H9 (cell line): ENCODE measurements around the gene UPB1. TPM values are rescaled to one million over a fixed set of nuclear protein-coding genes. Genes with fewer than 3 reads are reported as not detected.
"Not testable (repeated sequence)": the region's sequence is repeated elsewhere in the genome, so short reads cannot be mapped to it uniquely, and the experiment has no call there.

Experiments used
- DNase-seq: peaks from one replicate; pipeline ENCODE4 v3.0.0-alpha.2; 2017
- H2AFZ ChIP-seq: one replicate; pipeline ENCODE4 v1.6.1; 2013; ENCODE audit warnings: mild to moderate bottlenecking, low read length, control low read depth, moderate library complexity
- H2AK5ac ChIP-seq: 2 replicates; pipeline ENCODE4 v1.6.1; 2013; ENCODE audit warnings: low read length, control low read depth, mixed read lengths; ENCODE audit not compliant: insufficient read length
- H2BK120ac ChIP-seq: one replicate; pipeline ENCODE4 v1.6.1; 2013; ENCODE audit warnings: low read depth, mild to moderate bottlenecking, low read length, control low read depth, inconsistent platforms; ENCODE audit not compliant: poor library complexity, severe bottlenecking
- H2BK12ac ChIP-seq: 2 replicates; pipeline ENCODE4 v1.6.1; 2013; ENCODE audit warnings: low read length, control low read depth, mixed read lengths, low read depth; ENCODE audit not compliant: insufficient read length
- H2BK15ac ChIP-seq: 2 replicates; pipeline ENCODE4 v1.6.1; 2013; ENCODE audit warnings: low read depth, low read length, control low read depth
- H2BK20ac ChIP-seq: one replicate; pipeline ENCODE4 v1.6.1; 2013; ENCODE audit warnings: low read depth, mild to moderate bottlenecking, low read length, control low read depth, inconsistent platforms; ENCODE audit not compliant: poor library complexity, severe bottlenecking
- H2BK5ac ChIP-seq: 2 replicates; pipeline ENCODE4 v1.6.1; 2013; ENCODE audit warnings: low read length, control low read depth, mixed read lengths; ENCODE audit not compliant: insufficient read length
- H3K14ac ChIP-seq: 2 replicates; pipeline ENCODE4 v1.6.1; 2013; ENCODE audit warnings: low read length, control low read depth; ENCODE audit not compliant: insufficient read depth
- H3K18ac ChIP-seq: 2 replicates; pipeline ENCODE4 v1.6.1; 2013; ENCODE audit warnings: low read depth, mild to moderate bottlenecking, mixed read lengths, low read length, control low read depth; ENCODE audit not compliant: insufficient read length
- H3K23ac ChIP-seq: 2 replicates; pipeline ENCODE4 v1.6.1; 2013; ENCODE audit warnings: low read length, control low read depth, mixed read lengths, low read depth; ENCODE audit not compliant: insufficient read length
- H3K23me2 ChIP-seq: 2 replicates; pipeline ENCODE4 v1.6.1; 2013; ENCODE audit warnings: low read depth, mild to moderate bottlenecking, mixed read lengths, low read length, control low read depth; ENCODE audit not compliant: insufficient read length, poor library complexity, severe bottlenecking
- H3K27ac ChIP-seq: 2 replicates; pipeline ENCODE4 v1.5.1; 2013; ENCODE audit warnings: low read length, control low read depth, mixed read lengths, low read depth; ENCODE audit not compliant: insufficient read length
- H3K27me3 ChIP-seq: 2 replicates; pipeline ENCODE4 v1.6.1; 2013; ENCODE audit warnings: low read length, control low read depth, inconsistent platforms; ENCODE audit not compliant: insufficient read depth
- H3K4ac ChIP-seq: 2 replicates; pipeline ENCODE4 v1.6.1; 2013; ENCODE audit warnings: low read depth, mild to moderate bottlenecking, control low read depth, inconsistent platforms, low read length, moderate library complexity
- H3K4me1 ChIP-seq: 2 replicates; pipeline ENCODE4 v1.6.1; 2013; ENCODE audit warnings: low read length, control low read depth, inconsistent platforms; ENCODE audit not compliant: insufficient read depth
- H3K4me2 ChIP-seq: 2 replicates; pipeline ENCODE4 v1.6.1; 2013; ENCODE audit warnings: low read length, control low read depth, mixed read lengths; ENCODE audit not compliant: insufficient read length, insufficient read depth
- H3K56ac ChIP-seq: 2 replicates; pipeline ENCODE4 v1.6.1; 2013; ENCODE audit warnings: low read depth, mild to moderate bottlenecking, mixed read lengths, low read length, control low read depth; ENCODE audit not compliant: insufficient read length
- H3K79me1 ChIP-seq: 2 replicates; pipeline ENCODE4 v1.6.1; 2013; ENCODE audit warnings: low read depth, mild to moderate bottlenecking, moderate library complexity, low read length, control low read depth, inconsistent platforms; ENCODE audit not compliant: insufficient read depth, poor library complexity, severe bottlenecking
- H3K79me2 ChIP-seq: 2 replicates; pipeline ENCODE4 v1.6.1; 2013; ENCODE audit warnings: low read length, control low read depth, inconsistent platforms; ENCODE audit not compliant: insufficient read depth
- H3K9ac ChIP-seq: 2 replicates; pipeline ENCODE4 v1.6.1; 2013; ENCODE audit warnings: low read length, control low read depth, mixed read lengths; ENCODE audit not compliant: insufficient read length; ENCODE audit errors: extremely low read depth
- H3K9me3 ChIP-seq: one replicate; pipeline ENCODE4 v1.6.1; 2013; ENCODE audit warnings: low read depth, low read length, inconsistent platforms; ENCODE audit not compliant: control insufficient read depth
- H3T11ph ChIP-seq: one replicate; pipeline ENCODE4 v1.6.1; 2013; ENCODE audit warnings: mild to moderate bottlenecking, low read length, control low read depth, inconsistent platforms
- H4K20me1 ChIP-seq: one replicate; pipeline ENCODE4 v1.6.1; 2013; ENCODE audit not compliant: control insufficient read depth, insufficient read length, insufficient read depth
- H4K5ac ChIP-seq: 2 replicates; pipeline ENCODE4 v1.6.1; 2013; ENCODE audit warnings: low read depth, mild to moderate bottlenecking, mixed read lengths, low read length, control low read depth; ENCODE audit not compliant: insufficient read length
- H4K8ac ChIP-seq: replicated peaks from 2 replicates; pipeline ENCODE4 v1.6.1; 2013; ENCODE audit warnings: low read length, control low read depth, mixed read lengths, low read depth; ENCODE audit not compliant: insufficient read length
- H4K91ac ChIP-seq: 2 replicates; pipeline ENCODE4 v1.6.1; 2013; ENCODE audit warnings: low read depth, mild to moderate bottlenecking, moderate library complexity, mixed read lengths, low read length, control low read depth; ENCODE audit not compliant: insufficient read length
- H3K27ac Mint-ChIP-seq, 3 experiments: 2 replicates in 2 of 3; 3 replicates in 1 of 3; pipeline ENCODE4 v1.8.0; 2020 to 2021; ENCODE audit warnings: mixed read lengths in 3 of 3, mild to moderate bottlenecking in 1 of 3, moderate library complexity in 1 of 3
- H3K27me3 Mint-ChIP-seq: 2 replicates; pipeline ENCODE4 v1.8.0; 2021; ENCODE audit warnings: low read depth, mild to moderate bottlenecking, moderate library complexity, mixed read lengths
- H3K36me3 Mint-ChIP-seq, 3 experiments: 2 replicates in 2 of 3; 3 replicates in 1 of 3; pipeline ENCODE4 v1.8.0; 2020 to 2021; ENCODE audit warnings: low read depth in 3 of 3, mixed read lengths in 3 of 3; ENCODE audit not compliant: insufficient read depth in 1 of 3
- H3K4me1 Mint-ChIP-seq, 2 experiments: 2 replicates each; pipeline ENCODE4 v1.8.0; 2020; ENCODE audit warnings: mixed read lengths in 2 of 2
- H3K4me3 Mint-ChIP-seq, 2 experiments: 2 replicates in 1 of 2; 3 replicates in 1 of 2; pipeline ENCODE4 v1.8.0; 2020 to 2021; ENCODE audit warnings: mild to moderate bottlenecking in 2 of 2, mixed read lengths in 2 of 2, moderate library complexity in 1 of 2
- H3K9me3 Mint-ChIP-seq, 2 experiments: 2 replicates in 1 of 2; 3 replicates in 1 of 2; pipeline ENCODE4 v1.8.0; 2020; ENCODE audit warnings: mild to moderate bottlenecking in 2 of 2, mixed read lengths in 2 of 2, moderate library complexity in 1 of 2
- CTCF ChIP-seq: fragments of 200-600 bp; sonication (generic); conservative IDR thresholded peaks from 3 replicates; pipeline ENCODE4 v1.8.0; 2021; ENCODE audit warnings: antibody characterized with exemption, mild to moderate bottlenecking
- WGBS: extraction: QIAGEN DNeasy Blood & Tissue Kit; methylation state at CpG from one replicate; pipeline ENCODE4 v1.1.7; 2013; ENCODE audit warnings: missing lambda C conversion rate, low lambda C conversion rate, mixed read lengths; ENCODE audit not compliant: insufficient read length; ENCODE audit errors: extremely low coverage; 5-methylcytosine and 5-hydroxymethylcytosine counted together
- total RNA-seq: library from RNA; stranded (reverse); gene quantifications from 2 replicates; pipeline ENCODE4 v1.2.1, GENCODE V29; 2021

UPB1 gene
- total RNA-seq, 1 experiment from 2014 or later, result not detected

- Histone ChIP-seq H3K4me2 (no peak overlapping the region), H4K91ac (no peak overlapping the region), H2BK12ac (no peak overlapping the region), H3K79me2 (no peaks in the 10 kb centered on the region), H3K9ac (no peak overlapping the region), H3K4me1 (no peaks in the 10 kb centered on the region), H3K4ac (no peak overlapping the region), H4K5ac (no peak overlapping the region), H2BK20ac (no peak overlapping the region), H4K8ac (no peak overlapping the region), H3K23me2 (no peaks in the 10 kb centered on the region), H3K9me3 (no peaks in the 10 kb centered on the region), H4K20me1 (no peaks in the 10 kb centered on the region), H2BK5ac (no peak overlapping the region), H2BK15ac (no peak overlapping the region), H3K56ac (no peak overlapping the region), H2AK5ac (no peak overlapping the region), H3K27me3 (peaks cover 4% of the 10 kb centered on the region; the same call in 1 of the 2 replicates), H2AFZ (no peak overlapping the region), H3K14ac (no peak overlapping the region), H3T11ph (no peak overlapping the region), H3K23ac (no peak overlapping the region), H2BK120ac (no peak overlapping the region), H3K27ac (no peak overlapping the region), H3K79me1 (no peaks in the 10 kb centered on the region), H3K18ac (no peak overlapping the region)
- DNase-seq, result no peak
- Mint-ChIP-seq H3K4me3 (no peak overlapping the region), H3K36me3 (no peaks in the 10 kb centered on the region), H3K27ac (no peak overlapping the region), H3K4me1 (peaks cover 1 to 9% of the 10 kb centered on the region in 2 experiments; a peak in 3 of 4 replicates), H3K9me3 (no peaks in the 10 kb centered on the region), H3K27me3 (peaks cover 28% of the 10 kb centered on the region)
- WGBS, result no CpG with 5 or more reads among the region's 2 CpGs
- no peak for TF ChIP-seq CTCF
Measured at GRCh38 chr22:24489011-24489410, 6.1 kb upstream of the UPB1 start.

DNA sequence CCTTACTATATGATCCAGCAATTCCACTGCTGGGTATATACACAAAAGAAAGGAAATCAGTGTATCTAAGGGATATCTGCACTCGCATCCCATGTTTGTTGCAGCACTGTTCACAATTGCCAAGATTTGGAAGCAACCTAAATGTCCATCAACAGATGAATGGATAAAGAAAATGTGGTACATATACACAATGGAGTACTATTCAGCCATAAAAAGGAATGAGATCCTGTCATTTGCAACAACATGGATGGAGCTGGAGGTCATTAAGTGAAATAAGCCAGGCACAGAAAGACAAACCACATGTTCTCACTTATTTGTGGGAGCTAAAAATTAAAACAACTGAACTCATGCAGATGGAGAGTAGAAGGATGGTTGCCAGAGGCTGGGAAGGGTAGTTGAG lies 5.7 kb upstream of the UPB1 start:
- H2BK12ac ChIP-seq, H3K56ac ChIP-seq, H3K27ac Mint-ChIP-seq, H3K36me3 Mint-ChIP-seq, H2AFZ ChIP-seq, H2BK120ac ChIP-seq, H3K79me1 ChIP-seq, H2BK15ac ChIP-seq, H3K79me2 ChIP-seq, H3K23me2 ChIP-seq, H3K9me3 ChIP-seq, H3K23ac ChIP-seq, H2AK5ac ChIP-seq, H3K27me3 ChIP-seq, H3K4me3 Mint-ChIP-seq, H3T11ph ChIP-seq, H4K91ac ChIP-seq, H4K5ac ChIP-seq, H2BK20ac ChIP-seq, H3K18ac ChIP-seq, H4K8ac ChIP-seq, H3K4me2 ChIP-seq, H3K4ac ChIP-seq, H3K14ac ChIP-seq, H3K4me1 ChIP-seq, H4K20me1 ChIP-seq, H3K4me1 Mint-ChIP-seq, DNase-seq, H3K9me3 Mint-ChIP-seq, H3K9ac ChIP-seq, H2BK5ac ChIP-seq, H3K27ac ChIP-seq: not testable (repeated sequence)
- H3K27me3 Mint-ChIP-seq, result peaks cover 32% of the 10 kb centered on the region
- no CpG with 5 or more reads among the region's 1 CpG for WGBS
